OCI-LY1 (cell line): Measurements from ENCODE around the gene OGDHL.

Source experiments
- EZH2 ChIP-seq: fragments of 200-600 bp; sonication (generic), shearing (Covaris generic); IDR thresholded peaks from 2 replicates; pipeline ENCODE4 v1.8.0; 2017; ENCODE audit warnings: borderline replicate concordance, mixed run types, mild to moderate bottlenecking, antibody characterized with exemption, low read length, moderate library complexity, mixed read lengths
- TF ChIP-seq, protein P1 (sequence below): fragments of 200-600 bp; sonication (generic), shearing (Covaris generic); IDR thresholded peaks from 2 replicates; pipeline ENCODE4 v1.5.1; 2017; ENCODE audit warnings: mild to moderate bottlenecking, antibody characterized with exemption, low read length, moderate library complexity, mixed read lengths

DNA sequence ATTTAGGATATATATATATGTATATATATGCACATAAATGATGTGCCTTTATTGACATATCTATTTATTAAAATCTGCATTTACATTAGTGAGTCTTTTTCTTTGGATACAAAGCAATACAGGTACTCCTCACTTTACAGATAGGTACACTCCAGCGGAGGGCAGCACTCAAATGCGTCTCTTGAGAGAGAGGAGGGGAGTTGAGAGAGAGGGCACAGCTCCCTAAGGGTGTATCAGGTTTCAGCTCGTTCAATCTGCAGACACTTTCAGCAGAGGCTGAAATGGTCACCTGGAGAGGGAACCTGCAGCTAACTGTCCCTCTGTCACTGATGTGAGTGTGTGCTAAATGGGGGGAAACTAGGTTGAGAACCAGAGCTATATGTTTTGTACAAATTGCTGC is 61.1 kb downstream of the OGDHL start:
- TF ChIP-seq, protein P1, sequence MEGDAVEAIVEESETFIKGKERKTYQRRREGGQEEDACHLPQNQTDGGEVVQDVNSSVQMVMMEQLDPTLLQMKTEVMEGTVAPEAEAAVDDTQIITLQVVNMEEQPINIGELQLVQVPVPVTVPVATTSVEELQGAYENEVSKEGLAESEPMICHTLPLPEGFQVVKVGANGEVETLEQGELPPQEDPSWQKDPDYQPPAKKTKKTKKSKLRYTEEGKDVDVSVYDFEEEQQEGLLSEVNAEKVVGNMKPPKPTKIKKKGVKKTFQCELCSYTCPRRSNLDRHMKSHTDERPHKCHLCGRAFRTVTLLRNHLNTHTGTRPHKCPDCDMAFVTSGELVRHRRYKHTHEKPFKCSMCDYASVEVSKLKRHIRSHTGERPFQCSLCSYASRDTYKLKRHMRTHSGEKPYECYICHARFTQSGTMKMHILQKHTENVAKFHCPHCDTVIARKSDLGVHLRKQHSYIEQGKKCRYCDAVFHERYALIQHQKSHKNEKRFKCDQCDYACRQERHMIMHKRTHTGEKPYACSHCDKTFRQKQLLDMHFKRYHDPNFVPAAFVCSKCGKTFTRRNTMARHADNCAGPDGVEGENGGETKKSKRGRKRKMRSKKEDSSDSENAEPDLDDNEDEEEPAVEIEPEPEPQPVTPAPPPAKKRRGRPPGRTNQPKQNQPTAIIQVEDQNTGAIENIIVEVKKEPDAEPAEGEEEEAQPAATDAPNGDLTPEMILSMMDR: no peak
- TF ChIP-seq EZH2: no peak
